Heart left ventricle (tissue), 16 donors: ENCODE results near the gene CRIM1. TPM values are rescaled to one million over a fixed set of nuclear protein-coding genes. Genes with fewer than 3 reads are reported as not detected.

Experiments used
- ATAC-seq, 4 donors: fragments of 200-7000 bp; cut with Tn5 transposase; one replicate each; pipeline ENCODE4 v1.9.1; 2020 to 2022; ENCODE audit warnings: moderate library complexity in 4 of 4, mild to moderate bottlenecking in 3 of 4, moderate number of reproducible peaks in 1 of 4
- DNase-seq, 5 donors: peaks; one replicate each; pipeline ENCODE4 v3.0.0-alpha.2; 2020
- H3K27ac ChIP-seq, 12 donors: fragments of 200-600 bp; sonication (generic) in 4 of 12; one replicate each; pipeline versions ENCODE4 v1.5.0 to v1.8.0; 2016 to 2022; ENCODE audit warnings: mild to moderate bottlenecking in 2 of 12
- H3K27me3 ChIP-seq, 9 donors: fragments of 200-600 bp; sonication (generic) in 2 of 9; one replicate each; pipeline versions ENCODE4 v1.5.1 to v1.8.0; 2016 to 2022; ENCODE audit warnings: mild to moderate bottlenecking in 3 of 9
- H3K36me3 ChIP-seq, 9 donors: fragments of 200-600 bp; sonication (generic) in 2 of 9; one replicate each; pipeline versions ENCODE4 v1.5.0 to v1.8.0; 2018 to 2022; ENCODE audit warnings: mild to moderate bottlenecking in 2 of 9
- H3K4me1 ChIP-seq, 12 donors: fragments of 200-600 bp; sonication (generic) in 4 of 12; one replicate each; pipeline versions ENCODE4 v1.5.0 to v1.8.0; 2016 to 2022; ENCODE audit warnings: mild to moderate bottlenecking in 3 of 12
- H3K4me3 ChIP-seq, 12 donors: fragments of 200-600 bp; sonication (generic) in 4 of 12; one replicate each; pipeline versions ENCODE4 v1.5.0 to v1.8.0; 2017 to 2022; ENCODE audit warnings: mild to moderate bottlenecking in 9 of 12, moderate library complexity in 4 of 12
- H3K9me3 ChIP-seq, 12 donors: fragments of 200-600 bp; sonication (generic) in 4 of 12; one replicate each; pipeline versions ENCODE4 v1.5.0 to v1.8.0; 2016 to 2022; ENCODE audit warnings: mild to moderate bottlenecking in 1 of 12
- CTCF ChIP-seq, 12 donors: fragments of 200-600 bp; sonication (generic) in 4 of 12; IDR thresholded peaks; one replicate each; pipeline versions ENCODE4 v1.5.0 to v1.8.0; 2018 to 2022; ENCODE audit warnings: antibody characterized with exemption in 12 of 12, mild to moderate bottlenecking in 5 of 12
- POLR2A ChIP-seq, 2 donors: fragments of 450-650 bp; IDR thresholded peaks; one replicate each; pipeline ENCODE4 v1.6.1; 2017; ENCODE audit warnings: antibody characterized with exemption in 2 of 2, mild to moderate bottlenecking in 2 of 2, moderate library complexity in 2 of 2
- WGBS, 4 donors: extraction: QIAGEN DNeasy Blood & Tissue Kit in 2 of 4; methylation state at CpG; one replicate each; pipeline versions ENCODE4 v1.1.5 to v1.1.7; 2013 to 2018; 5-methylcytosine and 5-hydroxymethylcytosine counted together
- intact Hi-C, 10 donors: fragments of 100-400 bp; cut with DNase I; formaldehyde crosslinking; loops; one replicate each; pipeline versions ENCODE4 v1.11.1 to v1.14.2; 2022
- polyA plus RNA-seq, 2 donors: library from polyadenylated mRNA; stranded (reverse); fragments of 200-250 nt; gene quantifications; one replicate each; pipeline ENCODE4 v1.2.3, GENCODE V29; 2013
- total RNA-seq, 9 donors: library from RNA; depleted of rRNA in 2 of 9; stranded (reverse); fragments of >200 nt in 2 of 9; fragmentation: NEBNext Ultra II Directional in 3 of 9; extraction: Animal tissue kit (Norgen Biotek cat#: 25700) in 3 of 9; gene quantifications; one replicate each; pipeline versions ENCODE4 v1.1.0 to v1.2.4, GENCODE V29; 2016 to 2023
- donor health status: ischemic (EF 13 %, LVEDD 7.1; RV severe dilation, severe dysfunction).
- donor health status: healthy with polysubstance abuse.
- donor health status: DM: no; HTN: yes; CAD: no.
- donor health status: DM: no; HTN: no; CAD: no.
- donor health status: ischemic (EF 25% LVEDD 6.9; RV normal size, moderate dysfunction).
- donor health status: ischemic (EF 25% LVEDD 5.7; RV mildly dilated, moderate dysfunction).
- donor health status: healthy.
- donor health status: DM: yes; HTN: yes; CAD: no.
- donor health status: ischemic (EF 35%, LVEDD 5.7; RV mildly dilated, moderate dysfunction).
- donor health status: nonischemic (EF 11% LVEDD 7.7; RV severe dilation, severe dysfunction).
- donor health status: DM: yes; HTN: yes; CAD: no.
- donor health status: PGD.
- donor health status: ischemic (EF 29% LVEDD 5.4; RV normal size, mild dysfunction).
- donor health status: nonischemic (EF 23%, LVEDD 6.1; RV moderate dilation, normal function).

CRIM1 gene
- total and polyA plus RNA-seq, 11 donors = 14.7 to 120 (median 81.8) TPM

- intact Hi-C loops = loop anchor here in 3 of 10 donors (5.0 kb wide), 3 partner anchors 34 to 94 kb away; partner anchors contain the start of gene CRIM1 (in 1 of the 3)
- Histone ChIP-seq H3K27me3 (no peaks in the 10 kb centered on the region), H3K4me1 (peaks cover 15 to 90% (median 63%) of the 10 kb centered on the region in 12 donors), H3K27ac (peak overlapping the region in 9 of 12 donors; percentile 2 to 76 (median 69)), H3K36me3 (peaks cover 0 to 27% (median 6%) of the 10 kb centered on the region in 9 donors), H3K9me3 (no peaks in the 10 kb centered on the region), H3K4me3 (no peak overlapping the region)
- TF ChIP-seq POLR2A (IDR thresholded peaks at IDR 0.05) = no peak
- no peak for TF ChIP-seq CTCF (IDR thresholded peaks at IDR 0.05)
- ATAC-seq (peak; percentile 11 to 28 (median 27)), DNase-seq (no peak)
- 50 to 56% (median 52%) methylated on average over 5 of the region's 5 CpGs for WGBS, 4 donors
These were observed 95.9 kb downstream of the CRIM1 start for GRCh38 chr2:36451512-36451911.

- Histone ChIP-seq H3K4me1 (peaks cover 15 to 92% (median 71%) of the 10 kb centered on the region in 12 donors), H3K36me3 (peaks cover 0 to 22% (median 4%) of the 10 kb centered on the region in 9 donors), H3K27ac (peak overlapping the region in 3 of 12 donors; percentile 46 to 76 (median 71)), H3K27me3 (no peaks in the 10 kb centered on the region), H3K9me3 (no peaks in the 10 kb centered on the region), H3K4me3 (no peak overlapping the region)
- intact Hi-C loops = loop anchor here in 3 of 10 donors (5.0 kb wide), 3 partner anchors 35 to 95 kb away; partner anchors contain the start of gene CRIM1 (in 1 of the 3)
- no peak for TF ChIP-seq POLR2A (IDR thresholded peaks at IDR 0.05)
- TF ChIP-seq CTCF (IDR thresholded peaks at IDR 0.05) = no peak
- no peak for DNase-seq
- ATAC-seq = no peak
- 51 to 81% (median 62%) methylated on average over 3 of the region's 3 CpGs for WGBS, 4 donors
These were observed 96.7 kb downstream of the CRIM1 start for GRCh38 chr2:36452260-36452659.

- TF ChIP-seq POLR2A (IDR thresholded peaks at IDR 0.05) = no peak
- TF ChIP-seq CTCF (IDR thresholded peaks at IDR 0.05) = no peak
- peaks cover 15 to 90% (median 70%) of the 10 kb centered on the region in 12 donors for H3K4me1 ChIP-seq
These were observed 98.1 kb downstream of the CRIM1 start for GRCh38 chr2:36453652-36454051.

GRCh38 chr2:36455011-36455410 is 99.4 kb downstream of the CRIM1 start:
- peaks cover 0 to 17% (median 0%) of the 10 kb centered on the region in 9 donors for H3K36me3 ChIP-seq
- WGBS, 4 donors = 85 to 88% (median 86%) methylated on average over 4 of the region's 4 CpGs
- TF ChIP-seq CTCF (IDR thresholded peaks at IDR 0.05) = no peak
- intact Hi-C loops = loop anchor here in 6 of 10 donors (5.0 kb wide), 4 partner anchors 37 to 98 kb away; partner anchors contain the start of gene CRIM1 (in 4 of the 6)
- H3K27ac ChIP-seq = peak overlapping the region in 6 of 12 donors; percentile 67 to 83 (median 76)
- H3K27me3 ChIP-seq = no peaks in the 10 kb centered on the region
- DNase-seq (no peak), ATAC-seq (no peak)
- H3K4me3 ChIP-seq = no peak overlapping the region
- no peaks in the 10 kb centered on the region for H3K9me3 ChIP-seq
- peaks cover 13 to 88% (median 62%) of the 10 kb centered on the region in 12 donors for H3K4me1 ChIP-seq

More at GRCh38 chr2:36453652-36454051, 98.1 kb downstream of the CRIM1 start:
- Histone ChIP-seq H3K27me3 (no peaks in the 10 kb centered on the region), H3K4me3 (no peak overlapping the region), H3K27ac (no peak overlapping the region), H3K9me3 (no peaks in the 10 kb centered on the region), H3K36me3 (peaks cover 0 to 17% (median 0%) of the 10 kb centered on the region in 9 donors)
- WGBS, 4 donors = 92 to 95% (median 93%) methylated on average over 3 of the region's 3 CpGs
- no peak for DNase-seq
- ATAC-seq = no peak
- intact Hi-C loops = loop anchor here in 3 of 10 donors (5.0 kb wide), 3 partner anchors 34 to 96 kb away; partner anchors contain the start of gene CRIM1 (in 1 of the 3)
